ENCODE measurements around the gene TF.

TF gene

GRCh38 chr3:133747907-133748639, 1.9 kb downstream of the TF start:
- no peak for DNase-seq

DNA sequence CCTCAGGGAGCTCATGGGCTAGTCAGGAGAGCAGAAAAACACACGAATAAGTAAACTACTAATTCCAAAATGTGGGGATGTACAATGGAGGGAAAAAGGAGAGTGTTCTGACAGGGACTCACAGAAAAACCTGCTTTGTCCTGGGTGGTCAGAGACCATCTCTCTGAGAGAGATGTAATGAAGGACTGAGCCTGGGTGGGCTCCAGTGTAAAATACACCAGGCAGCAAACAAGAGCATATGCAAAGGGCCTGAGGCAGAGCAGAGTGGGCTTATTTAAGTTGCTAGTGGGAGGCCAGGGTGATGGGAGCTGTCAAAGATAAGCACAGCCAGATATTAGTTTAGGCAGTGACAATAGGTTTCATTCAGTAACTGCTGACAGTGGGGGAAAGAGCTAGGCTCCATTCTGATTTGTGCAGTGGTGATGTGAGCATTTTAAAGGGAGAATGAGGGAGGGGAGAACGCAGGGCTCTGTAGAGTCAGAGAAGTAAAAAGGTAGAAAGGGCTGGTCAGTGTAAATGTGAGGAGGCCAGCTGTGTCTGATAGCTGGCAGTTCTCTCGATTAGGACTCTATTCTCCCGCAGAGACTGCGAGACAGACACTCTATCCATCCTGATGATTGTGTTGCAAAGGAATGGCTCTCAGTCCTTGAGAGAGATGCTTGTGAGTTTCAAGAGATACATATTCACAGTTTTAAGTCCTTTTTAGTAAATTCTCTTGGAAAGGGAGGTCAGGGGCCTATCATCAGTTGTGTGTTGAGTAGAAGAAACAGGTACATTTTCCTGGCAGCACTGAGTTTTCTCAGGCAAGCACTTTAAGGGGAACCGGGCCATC, 3.5 kb downstream of the TF start:
- DNase-seq, result no peak

- DNase-seq, result no peak
These were observed 4.1 kb downstream of the TF start for GRCh38 chr3:133750259-133750656.

DNA sequence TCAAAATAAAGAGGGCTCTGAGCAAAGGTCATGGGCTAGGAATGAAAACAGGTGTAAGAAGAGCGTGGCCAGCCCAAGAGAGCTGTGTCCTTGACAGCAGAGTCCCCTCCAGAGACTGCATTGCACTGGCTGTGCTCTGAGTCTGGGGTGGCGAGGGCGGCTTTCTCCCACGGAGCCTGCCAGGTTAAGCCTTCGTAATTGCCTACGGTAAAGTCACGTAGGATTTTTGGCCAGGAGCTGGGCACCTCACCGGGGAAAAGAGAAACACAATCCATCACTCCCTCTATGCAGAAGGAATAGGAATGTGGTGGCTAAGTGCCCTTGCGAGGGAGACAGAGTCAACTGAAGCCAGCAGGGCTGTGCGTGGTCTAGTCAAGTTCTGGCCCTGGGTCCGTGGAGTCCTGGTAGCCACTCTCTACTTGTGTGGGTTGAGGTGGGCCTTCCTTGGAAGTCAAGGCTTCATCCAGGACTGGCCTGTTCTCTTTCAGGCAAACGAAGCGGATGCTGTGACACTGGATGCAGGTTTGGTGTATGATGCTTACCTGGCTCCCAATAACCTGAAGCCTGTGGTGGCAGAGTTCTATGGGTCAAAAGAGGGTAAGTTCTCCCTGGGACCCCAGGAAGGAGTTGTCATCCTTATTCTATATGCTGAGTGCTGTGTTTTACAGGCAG, 7.0 kb downstream of the TF start:
- DNase-seq, result no peak

GRCh38 chr3:133753779-133754164, 7.6 kb downstream of the TF start:
- no peak for DNase-seq

GRCh38 chr3:133754455-133754854, 8.3 kb downstream of the TF start:
- DNase-seq, result no peak

GRCh38 chr3:133754973-133755828, 9.0 kb downstream of the TF start:
- DNase-seq, result no peak

- no peak for DNase-seq
These were observed 10.8 kb downstream of the TF start for GRCh38 chr3:133756716-133757694.

GRCh38 chr3:133757701-133758567, 11.7 kb downstream of the TF start:
- no peak for DNase-seq

DNA sequence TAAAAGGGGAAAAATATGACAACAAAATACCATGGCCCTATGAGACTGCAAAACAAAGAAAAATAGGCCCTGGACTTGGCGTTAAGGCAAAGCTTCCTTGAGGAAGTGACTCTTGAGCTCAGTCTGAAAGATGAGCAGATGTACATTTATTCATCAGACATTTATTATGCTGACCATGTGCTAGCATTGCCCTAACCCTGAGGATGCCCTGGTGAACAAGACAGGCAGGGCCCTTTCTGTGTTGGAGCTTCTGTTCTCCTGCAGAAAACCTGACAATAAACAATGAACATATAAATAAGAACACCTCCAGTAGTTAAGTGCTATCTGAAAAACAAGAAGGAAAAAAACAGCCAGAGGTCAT, 12.4 kb downstream of the TF start:
- DNase-seq, result no peak

- DNase-seq, result no peak
These were observed 13.0 kb downstream of the TF start for GRCh38 chr3:133758964-133759739.

- no peak for DNase-seq
These were observed 13.6 kb downstream of the TF start for GRCh38 chr3:133759740-133760305.

DNA sequence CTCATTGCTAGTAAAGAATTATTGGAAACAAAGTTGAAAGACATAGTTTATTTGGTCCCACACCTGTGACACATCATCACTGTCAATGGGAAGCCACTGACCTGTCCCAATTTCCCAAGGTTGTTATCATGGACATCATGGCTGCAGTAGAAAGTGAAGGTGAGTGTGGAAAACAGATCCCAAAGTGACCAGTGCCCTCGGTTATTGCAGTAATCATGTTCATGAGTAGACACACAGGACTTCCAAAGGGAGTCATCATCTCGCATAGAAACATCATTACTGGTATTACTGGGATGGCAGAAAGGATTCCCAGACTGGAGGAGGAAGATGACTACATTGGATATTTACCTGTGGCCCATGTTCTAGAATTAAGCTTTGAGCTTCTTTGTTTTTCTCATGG, 14.7 kb downstream of the TF start:
- DNase-seq, result no peak

DNA sequence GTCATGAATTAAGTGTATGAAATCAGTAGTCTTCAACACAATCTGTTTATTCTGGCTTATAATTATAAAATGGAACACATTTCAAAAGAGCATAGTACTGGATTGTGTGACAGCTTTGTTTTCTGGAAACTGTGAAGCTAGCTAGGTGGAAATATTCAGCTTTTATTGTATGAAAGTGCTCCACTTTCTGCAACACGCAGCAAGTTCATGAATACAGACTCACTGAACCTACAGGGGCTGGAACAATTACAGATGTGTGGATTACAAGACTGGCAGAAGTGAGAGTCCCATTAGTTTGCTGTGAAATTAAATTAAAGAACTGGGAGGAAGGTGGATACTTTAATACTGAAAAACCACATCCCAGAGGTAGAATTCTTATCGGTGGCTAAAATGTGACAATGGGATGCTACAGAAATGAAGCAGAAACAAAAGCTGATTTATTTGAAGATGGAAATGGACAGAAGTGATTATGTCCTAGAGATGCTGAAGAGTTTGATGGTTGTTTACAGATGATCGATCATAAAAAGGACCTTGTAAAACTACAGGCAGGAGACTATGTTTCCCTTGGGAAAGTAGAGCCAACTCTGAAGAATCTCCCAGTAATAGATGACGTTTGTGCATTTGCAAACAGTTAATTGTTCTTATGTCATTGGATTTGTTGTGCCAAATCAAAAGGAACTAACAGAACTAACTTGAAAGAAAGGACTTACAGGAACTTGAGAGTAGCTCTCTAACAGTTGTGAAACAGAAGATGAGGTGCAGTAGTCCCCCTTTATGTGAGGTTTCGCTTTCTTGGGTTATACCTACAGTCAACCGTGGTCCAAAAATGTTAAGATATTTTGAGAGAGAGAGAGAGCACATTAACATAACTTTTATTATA, 15.7 kb downstream of the TF start:
- DNase-seq, result no peak

DNA sequence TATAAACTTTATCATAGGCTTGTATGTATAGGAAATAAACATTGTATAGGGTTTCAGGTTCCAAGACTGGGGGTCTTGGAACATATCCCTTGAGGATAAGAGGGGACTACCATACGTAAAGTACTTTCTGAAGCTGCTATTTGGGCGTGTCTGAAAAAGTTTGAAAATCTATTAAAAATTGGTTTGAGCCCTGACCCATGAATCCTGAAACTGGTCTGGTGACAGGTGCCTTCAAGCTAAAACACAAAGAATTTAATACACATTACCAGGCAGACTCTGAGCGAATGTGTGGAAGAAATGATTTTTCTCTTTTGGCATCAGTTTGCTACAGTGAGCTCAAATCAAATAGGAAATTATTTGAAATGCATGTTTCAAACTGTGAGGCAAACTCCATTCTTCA, 16.3 kb downstream of the TF start:
- no peak for DNase-seq

- no peak for DNase-seq
These were observed 17.8 kb downstream of the TF start for GRCh38 chr3:133763797-133764683.

DNA sequence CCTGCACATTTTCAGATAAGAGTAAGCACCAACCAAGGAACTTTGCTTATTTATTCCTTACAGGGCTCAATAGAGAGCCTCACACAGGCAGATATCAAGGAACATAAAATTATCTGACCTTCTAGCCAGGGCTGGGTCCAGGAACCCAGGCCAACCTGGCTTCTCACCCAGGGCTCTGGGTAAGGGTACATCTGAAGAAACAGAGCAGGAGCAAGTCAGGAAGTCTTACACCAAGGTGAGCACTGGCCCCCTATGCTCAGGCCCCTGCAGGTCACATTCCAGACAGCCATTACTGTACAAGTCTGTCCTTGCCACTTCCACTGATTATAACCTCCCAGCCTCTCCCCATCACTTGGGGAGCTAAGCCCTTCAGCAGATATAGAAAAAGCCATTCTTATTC, 19.1 kb downstream of the TF start:
- DNase-seq, result no peak

Measured in fibroblast of skin of abdomen (primary cell).